CD4-positive, alpha-beta T cell (primary cell): ENCODE results near the gene DHRSX. TPM values are rescaled to one million over a fixed set of nuclear protein-coding genes. Genes with fewer than 3 reads are reported as not detected.
"Not testable (repeated sequence)": the region's sequence is repeated elsewhere in the genome, so short reads cannot be mapped to it uniquely, and the experiment has no call there.

Source experiments
- ATAC-seq: fragments of 200-7000 bp; cut with Tn5 transposase; one replicate; pipeline ENCODE4 v1.10.0; 2022; ENCODE audit warnings: mild to moderate bottlenecking; ENCODE audit not compliant: poor library complexity
- CTCF ChIA-PET: fragments of 350-600 bp; sonication (Branson Sonifier 250); formaldehyde crosslinking; loops from one replicate; lab custom pipeline; 2021; ENCODE audit warnings: antibody characterized with exemption, inconsistent platforms; lab: Charles Lee
- POLR2A ChIA-PET: fragments of 350-600 bp; sonication (Branson Sonifier 250); formaldehyde crosslinking; loops from one replicate; lab custom pipeline; 2021; ENCODE audit warnings: antibody characterized with exemption, inconsistent platforms; lab: Charles Lee
- DNase-seq, 14 experiments: peaks; one replicate each; pipeline ENCODE4 v3.0.0-alpha.2; 2013 to 2020; ENCODE audit warnings: mixed read lengths in 2 of 14
- H3K27ac ChIP-seq, 2 donors: one replicate each; pipeline versions ENCODE4 v1.5.1 to v1.7.0; 2013; ENCODE audit warnings: low read length in 2 of 2, low read depth in 1 of 2, mild to moderate bottlenecking in 1 of 2
- H3K27me3 ChIP-seq, 2 experiments: 1 replicate in 1 of 2; 2 replicates in 1 of 2; pipeline versions ENCODE4 v1.6.1 to v1.7.0; 2013; ENCODE audit warnings: low read length in 2 of 2, control low read depth in 1 of 2, mild to moderate bottlenecking in 1 of 2, moderate library complexity in 1 of 2; ENCODE audit not compliant: insufficient read depth in 2 of 2, control insufficient read depth in 1 of 2
- H3K36me3 ChIP-seq: one replicate; pipeline ENCODE4 v1.6.1; 2013; ENCODE audit warnings: low read length, control low read depth; ENCODE audit not compliant: insufficient read depth
- H3K4me1 ChIP-seq: one replicate; pipeline ENCODE4 v1.6.1; 2013; ENCODE audit warnings: low read length, control low read depth; ENCODE audit not compliant: insufficient read depth
- H3K4me3 ChIP-seq: one replicate; pipeline ENCODE4 v1.5.1; 2013; ENCODE audit warnings: mild to moderate bottlenecking, low read length, moderate library complexity
- H3K9me3 ChIP-seq, 2 experiments: 1 replicate in 1 of 2; 2 replicates in 1 of 2; pipeline versions ENCODE4 v1.6.1 to v1.7.0; 2013; ENCODE audit warnings: low read length in 2 of 2, mild to moderate bottlenecking in 2 of 2, control low read depth in 1 of 2, moderate library complexity in 1 of 2; ENCODE audit not compliant: control insufficient read depth in 1 of 2, insufficient read depth in 1 of 2
- H3K27ac Mint-ChIP-seq: one replicate; pipeline ENCODE4 v1.8.0; 2020; ENCODE audit warnings: mixed read lengths
- H3K27me3 Mint-ChIP-seq: one replicate; pipeline ENCODE4 v1.8.0; 2021; ENCODE audit warnings: mixed read lengths
- H3K36me3 Mint-ChIP-seq: one replicate; pipeline ENCODE4 v1.8.0; 2021; ENCODE audit warnings: low read depth, mixed read lengths
- H3K4me1 Mint-ChIP-seq: one replicate; pipeline ENCODE4 v1.8.0; 2021; ENCODE audit warnings: low read depth, mixed read lengths
- H3K4me3 Mint-ChIP-seq: one replicate; pipeline ENCODE4 v1.8.0; 2020; ENCODE audit warnings: mild to moderate bottlenecking, mixed read lengths
- H3K9me3 Mint-ChIP-seq: one replicate; pipeline ENCODE4 v1.8.0; 2020; ENCODE audit warnings: mixed read lengths
- CTCF ChIP-seq: fragments of 200-600 bp; IDR thresholded peaks from one replicate; pipeline ENCODE4 v1.8.0; 2022; ENCODE audit warnings: antibody characterized with exemption, mild to moderate bottlenecking
- intact Hi-C, 2 experiments: fragments of 100-400 bp; cut with DNase I in 1 of 2; cut with micrococcal nuclease in 1 of 2; formaldehyde crosslinking; loops; one replicate each; pipeline versions ENCODE4 v1.15.1 to v1.9.0; 2023 to 2025; cut with DNase I, micrococcal nuclease
- total RNA-seq, 174 experiments: library from RNA in 2 of 174; stranded (reverse) in 2 of 174; gene quantifications; one replicate each; pipeline ENCODE4 v1.2.3 and lab custom pipeline; 2021 to 2026

The DHRSX gene
- total RNA-seq, 2 experiments from 2014 or later: 12.1 to 13.9 TPM

GRCh38 chrX:2315434-2315833 lies 185.3 kb downstream of the DHRSX start:
- Mint-ChIP-seq H3K9me3 (peaks cover 3% of the 10 kb centered on the region), H3K27ac (no peak overlapping the region), H3K27me3 (no peaks in the 10 kb centered on the region), H3K4me3 (no peak overlapping the region), H3K36me3 (peaks cover 54% of the 10 kb centered on the region), H3K4me1 (no peaks in the 10 kb centered on the region)
- Histone ChIP-seq H3K4me3 (no peak overlapping the region), H3K4me1 (no peaks in the 10 kb centered on the region), H3K36me3 (no peaks in the 10 kb centered on the region), H3K9me3 (peaks cover 0 to 13% of the 10 kb centered on the region in 2 experiments), H3K27me3 (no peaks in the 10 kb centered on the region), H3K27ac (no peak overlapping the region)
- intact Hi-C loops: no loop called here
- ATAC-seq: no peak
- POLR2A ChIA-PET: no interaction called here
- CTCF ChIA-PET: no interaction called here
- TF ChIP-seq CTCF: no peak
- no peak for DNase-seq

DNA sequence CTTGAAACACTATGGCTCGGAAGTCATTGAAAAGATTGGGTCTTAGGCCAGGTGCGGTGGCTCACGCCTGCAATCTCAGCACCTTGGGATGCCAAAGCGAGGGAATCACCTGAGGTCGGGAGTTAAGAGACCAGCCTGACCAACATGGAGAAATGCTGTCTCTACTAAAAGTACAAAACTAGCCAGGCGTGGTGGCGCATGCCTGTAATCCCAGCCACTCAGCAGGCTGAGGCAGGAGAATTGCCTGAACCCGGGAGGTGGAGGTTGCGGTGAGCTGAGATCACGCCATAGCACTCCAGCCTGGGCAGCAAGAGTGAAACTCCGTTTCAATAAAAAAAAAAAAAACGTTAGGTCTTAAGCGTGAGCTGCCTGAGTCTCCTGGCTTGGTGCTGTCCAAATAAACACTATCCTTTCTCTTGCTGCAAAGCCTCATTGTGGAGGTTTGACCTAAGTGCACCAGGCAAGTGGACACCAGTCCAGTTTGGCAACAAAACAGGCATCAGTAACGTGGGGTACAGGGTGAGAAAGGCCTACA lies 185.9 kb downstream of the DHRSX start:
- Mint-ChIP-seq H3K4me3 (no peak overlapping the region), H3K27me3 (no peaks in the 10 kb centered on the region)
- ATAC-seq: no peak

GRCh38 chrX:2313864-2314640 lies 186.7 kb downstream of the DHRSX start:
- Mint-ChIP-seq H3K27ac (no peak overlapping the region), H3K4me3 (no peak overlapping the region), H3K27me3 (no peaks in the 10 kb centered on the region), H3K36me3 (peaks cover 61% of the 10 kb centered on the region), H3K9me3 (peaks cover 3% of the 10 kb centered on the region), H3K4me1 (no peaks in the 10 kb centered on the region)
- ATAC-seq: no peak
- Histone ChIP-seq H3K27ac (no peak overlapping the region), H3K9me3 (peaks cover 0 to 10% of the 10 kb centered on the region in 2 experiments), H3K4me1 (no peaks in the 10 kb centered on the region), H3K36me3 (no peaks in the 10 kb centered on the region), H3K4me3 (no peak overlapping the region), H3K27me3 (no peaks in the 10 kb centered on the region)
- ChIA-PET CTCF (no interaction called here), POLR2A (no interaction called here)
- intact Hi-C loops: no loop called here
- DNase-seq: no peak
- TF ChIP-seq CTCF: no peak

More for the DNA sequence above, 185.9 kb downstream of the DHRSX start:
- CTCF ChIA-PET: no interaction called here
- intact Hi-C loops: no loop called here
- Histone ChIP-seq H3K27ac (no peak overlapping the region), H3K9me3 (peaks cover 0 to 10% of the 10 kb centered on the region in 2 experiments), H3K27me3 (no peaks in the 10 kb centered on the region), H3K36me3 (no peaks in the 10 kb centered on the region), H3K4me1 (no peaks in the 10 kb centered on the region), H3K4me3 (no peak overlapping the region)
- POLR2A ChIA-PET: no interaction called here
- H3K4me1 Mint-ChIP-seq: no peaks in the 10 kb centered on the region
- peaks cover 3% of the 10 kb centered on the region for H3K9me3 Mint-ChIP-seq
- TF ChIP-seq CTCF: no peak
- DNase-seq: no peak
- H3K27ac Mint-ChIP-seq: no peak overlapping the region
- peaks cover 57% of the 10 kb centered on the region for H3K36me3 Mint-ChIP-seq

GRCh38 chrX:2312061-2312591 lies 188.7 kb downstream of the DHRSX start:
- H3K27ac ChIP-seq, intact Hi-C loops, H3K4me3 Mint-ChIP-seq, DNase-seq, H3K36me3 ChIP-seq, POLR2A ChIA-PET, H3K27me3 Mint-ChIP-seq, H3K27me3 ChIP-seq, ATAC-seq, H3K4me1 Mint-ChIP-seq, H3K4me1 ChIP-seq, H3K27ac Mint-ChIP-seq, CTCF ChIA-PET, H3K4me3 ChIP-seq, H3K9me3 Mint-ChIP-seq: not testable (repeated sequence)
- H3K9me3 ChIP-seq: peaks cover 0 to 10% of the 10 kb centered on the region in 2 experiments
- H3K36me3 Mint-ChIP-seq: peaks cover 64% of the 10 kb centered on the region
